Psoas muscle (tissue), 8 donors: ENCODE measurements around the gene NDUFA8. TPM values are rescaled to one million over a fixed set of nuclear protein-coding genes. Genes with fewer than 3 reads are reported as not detected.

Experiments
- ATAC-seq, 4 donors: fragments of 200-7000 bp; cut with Tn5 transposase; one replicate each; pipeline ENCODE4 v1.9.1; 2020; ENCODE audit warnings: moderate library complexity in 3 of 4, mild to moderate bottlenecking in 2 of 4
- DNase-seq, 2 donors: peaks; one replicate each; pipeline ENCODE4 v3.0.0-alpha.2; 2020
- H3K27ac ChIP-seq: fragments of 200-600 bp; one replicate; pipeline ENCODE4 v1.8.0; 2022
- H3K27me3 ChIP-seq, 3 donors: fragments of 200-600 bp in 1 of 3; one replicate each; pipeline versions ENCODE4 v1.6.1 to v1.8.0; 2013 to 2022; ENCODE audit warnings: low read length in 2 of 3, mild to moderate bottlenecking in 2 of 3, moderate library complexity in 1 of 3; ENCODE audit not compliant: insufficient read depth in 3 of 3
- H3K36me3 ChIP-seq, 2 donors: fragments of 200-600 bp in 1 of 2; one replicate each; pipeline versions ENCODE4 v1.6.1 to v1.8.0; 2013 to 2022; ENCODE audit warnings: low read depth in 1 of 2, mild to moderate bottlenecking in 1 of 2, moderate library complexity in 1 of 2; ENCODE audit not compliant: insufficient read depth in 1 of 2
- H3K4me1 ChIP-seq: fragments of 200-600 bp; one replicate; pipeline ENCODE4 v1.8.0; 2022
- H3K4me3 ChIP-seq: fragments of 200-600 bp; one replicate; pipeline ENCODE4 v1.8.0; 2022; ENCODE audit warnings: mild to moderate bottlenecking
- H3K9me3 ChIP-seq: fragments of 200-600 bp; one replicate; pipeline ENCODE4 v1.8.0; 2022
- WGBS, 3 donors: extraction: QIAGEN DNeasy Blood & Tissue Kit; methylation state at CpG; one replicate each; pipeline versions ENCODE4 v1.1.6 to v1.1.7; 2013; 5-methylcytosine and 5-hydroxymethylcytosine counted together
- intact Hi-C, 2 donors: fragments of 100-400 bp; cut with DNase I; formaldehyde crosslinking; loops; one replicate each; pipeline versions ENCODE4 v1.11.0 to v1.14.2; 2022
- polyA plus RNA-seq, 3 donors: library from polyadenylated mRNA; stranded (reverse); fragments of 200-250 nt; gene quantifications; one replicate each; pipeline ENCODE4 v1.2.3, GENCODE V29; 2013
- total RNA-seq, 4 donors: library from RNA; stranded (reverse); fragmentation: NEBNext Ultra II Directional in 2 of 4; extraction: Animal tissue kit (Norgen Biotek cat#: 25700) in 2 of 4; gene quantifications; one replicate each; pipeline versions ENCODE4 v1.2.1 to v1.2.4, GENCODE V29; 2021 to 2023
- TF ChIP-seq, protein P1 (sequence below): fragments of 200-600 bp; IDR thresholded peaks from one replicate; pipeline ENCODE4 v1.8.0; 2022; ENCODE audit warnings: antibody characterized with exemption
- donor health status: healthy with polysubstance abuse.
- donor health status: DM: no; HTN: no; CAD: no; lungs with moderate emphysema.
- donor health status: Bipolar disorder and iron deficiency.
- donor health status: healthy.
- donor health status: DM: yes; HTN: yes; CAD: no.
- donor health status: DM: no; HTN: no; CAD: no.
- donor health status: DM: no; HTN: no; CAD: no.
- donor health status: DM: yes; HTN: yes; CAD: no.

Gene NDUFA8
- total and polyA plus RNA-seq, 7 donors = 78.9 to 257 (median 148) TPM

DNA sequence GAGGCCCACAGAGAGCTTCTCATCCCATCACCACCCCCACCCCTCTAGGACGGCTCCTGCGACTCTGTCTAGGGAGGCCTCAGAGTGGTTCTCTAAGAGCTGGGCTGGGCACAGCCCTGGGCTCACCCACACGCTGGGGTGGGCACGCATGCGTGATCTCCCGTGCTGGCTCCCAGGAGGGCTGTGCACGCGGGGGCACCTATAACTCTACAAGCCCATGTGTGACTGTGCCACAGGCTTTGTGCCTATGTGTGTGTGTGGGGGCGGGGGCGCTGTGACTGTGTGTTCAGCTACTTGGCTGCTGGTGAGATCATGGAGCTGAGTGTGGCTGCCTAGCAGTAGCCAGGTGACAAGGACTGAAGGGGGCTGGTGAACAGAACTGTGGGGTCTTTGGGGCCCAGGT lies 32.2 kb downstream of the NDUFA8 start:
- Histone ChIP-seq H3K36me3 (no peaks in the 10 kb centered on the region), H3K27me3 (peaks cover 0 to 13% (median 0%) of the 10 kb centered on the region in 3 donors), H3K4me1 (peaks cover 13% of the 10 kb centered on the region), H3K9me3 (no peaks in the 10 kb centered on the region), H3K4me3 (no peak overlapping the region), H3K27ac (no peak overlapping the region)
- TF ChIP-seq, protein P1, sequence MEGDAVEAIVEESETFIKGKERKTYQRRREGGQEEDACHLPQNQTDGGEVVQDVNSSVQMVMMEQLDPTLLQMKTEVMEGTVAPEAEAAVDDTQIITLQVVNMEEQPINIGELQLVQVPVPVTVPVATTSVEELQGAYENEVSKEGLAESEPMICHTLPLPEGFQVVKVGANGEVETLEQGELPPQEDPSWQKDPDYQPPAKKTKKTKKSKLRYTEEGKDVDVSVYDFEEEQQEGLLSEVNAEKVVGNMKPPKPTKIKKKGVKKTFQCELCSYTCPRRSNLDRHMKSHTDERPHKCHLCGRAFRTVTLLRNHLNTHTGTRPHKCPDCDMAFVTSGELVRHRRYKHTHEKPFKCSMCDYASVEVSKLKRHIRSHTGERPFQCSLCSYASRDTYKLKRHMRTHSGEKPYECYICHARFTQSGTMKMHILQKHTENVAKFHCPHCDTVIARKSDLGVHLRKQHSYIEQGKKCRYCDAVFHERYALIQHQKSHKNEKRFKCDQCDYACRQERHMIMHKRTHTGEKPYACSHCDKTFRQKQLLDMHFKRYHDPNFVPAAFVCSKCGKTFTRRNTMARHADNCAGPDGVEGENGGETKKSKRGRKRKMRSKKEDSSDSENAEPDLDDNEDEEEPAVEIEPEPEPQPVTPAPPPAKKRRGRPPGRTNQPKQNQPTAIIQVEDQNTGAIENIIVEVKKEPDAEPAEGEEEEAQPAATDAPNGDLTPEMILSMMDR = no peak
- 75 to 82% (median 81%) methylated on average over 9 to 10 of the region's 10 CpGs for WGBS, 3 donors
- intact Hi-C loops = loop anchor here (5.0 to 10.0 kb wide), 4 partner anchors 95 to 687 kb away; partner anchors contain the start of gene OR1K1 (in 1 of the 2)
- no peak for ATAC-seq
- no peak for DNase-seq

DNA sequence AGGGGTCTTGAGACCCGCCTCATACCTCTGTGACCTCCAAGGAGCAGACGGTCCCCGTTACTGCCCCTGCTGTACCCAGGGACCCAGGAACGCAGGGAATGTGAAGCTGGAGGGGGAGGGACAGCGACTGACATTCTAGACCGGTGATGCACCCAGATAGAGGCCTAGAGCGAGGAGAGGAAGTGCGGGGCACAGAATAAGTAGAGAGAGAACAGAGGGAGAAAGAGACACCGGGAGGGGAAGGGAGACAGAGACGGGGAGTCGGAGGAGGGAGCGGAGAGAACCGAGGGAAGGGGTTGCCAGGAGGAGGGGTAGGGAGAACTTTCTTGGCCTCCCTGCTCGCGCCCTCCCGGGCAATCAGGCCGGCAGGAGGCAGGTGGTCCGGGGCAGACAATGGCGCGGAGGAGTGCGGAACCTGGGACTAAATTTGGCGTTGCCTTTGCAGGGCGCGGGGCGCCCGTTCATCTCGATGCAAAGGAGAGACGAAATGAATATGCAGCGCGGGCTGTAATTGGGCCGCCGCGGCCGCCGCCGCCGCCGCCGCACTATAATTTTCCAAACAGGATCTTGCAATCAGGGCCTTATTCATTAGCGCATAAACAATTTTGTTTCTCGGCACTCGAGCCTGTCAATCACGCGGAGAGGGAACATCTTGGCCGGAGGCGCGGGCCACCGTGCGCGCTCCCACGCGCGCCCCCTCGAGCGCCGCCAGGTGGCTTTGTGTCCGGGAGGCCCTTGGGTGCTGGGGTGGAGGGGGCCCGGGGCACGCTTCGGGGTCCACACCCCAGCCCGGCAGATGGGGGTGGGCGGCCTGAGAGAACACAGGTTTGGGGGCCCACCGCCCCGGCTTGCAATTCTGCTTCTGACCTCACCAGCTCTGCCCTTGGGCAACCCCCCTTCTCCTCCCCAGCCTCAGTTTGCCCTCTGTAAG lies 33.0 kb downstream of the NDUFA8 start:
- no peaks in the 10 kb centered on the region for H3K36me3 ChIP-seq
- H3K27ac ChIP-seq = no peak overlapping the region
- H3K4me3 ChIP-seq = peak overlapping the region; percentile 47
- intact Hi-C loops = loop anchor here (5.0 to 10.0 kb wide), 4 partner anchors 96 to 688 kb away; partner anchors contain the start of gene OR1K1 (in 1 of the 2)
- H3K4me1 ChIP-seq = peaks cover 11% of the 10 kb centered on the region
- ATAC-seq (no peak), DNase-seq (no peak)
- 23 to 28% (median 28%) methylated on average over 58 to 64 of the region's 64 CpGs for WGBS, 3 donors
- TF ChIP-seq, protein P1 = no peak
- no peaks in the 10 kb centered on the region for H3K9me3 ChIP-seq
- H3K27me3 ChIP-seq = peaks cover 0 to 13% (median 0%) of the 10 kb centered on the region in 3 donors

DNA sequence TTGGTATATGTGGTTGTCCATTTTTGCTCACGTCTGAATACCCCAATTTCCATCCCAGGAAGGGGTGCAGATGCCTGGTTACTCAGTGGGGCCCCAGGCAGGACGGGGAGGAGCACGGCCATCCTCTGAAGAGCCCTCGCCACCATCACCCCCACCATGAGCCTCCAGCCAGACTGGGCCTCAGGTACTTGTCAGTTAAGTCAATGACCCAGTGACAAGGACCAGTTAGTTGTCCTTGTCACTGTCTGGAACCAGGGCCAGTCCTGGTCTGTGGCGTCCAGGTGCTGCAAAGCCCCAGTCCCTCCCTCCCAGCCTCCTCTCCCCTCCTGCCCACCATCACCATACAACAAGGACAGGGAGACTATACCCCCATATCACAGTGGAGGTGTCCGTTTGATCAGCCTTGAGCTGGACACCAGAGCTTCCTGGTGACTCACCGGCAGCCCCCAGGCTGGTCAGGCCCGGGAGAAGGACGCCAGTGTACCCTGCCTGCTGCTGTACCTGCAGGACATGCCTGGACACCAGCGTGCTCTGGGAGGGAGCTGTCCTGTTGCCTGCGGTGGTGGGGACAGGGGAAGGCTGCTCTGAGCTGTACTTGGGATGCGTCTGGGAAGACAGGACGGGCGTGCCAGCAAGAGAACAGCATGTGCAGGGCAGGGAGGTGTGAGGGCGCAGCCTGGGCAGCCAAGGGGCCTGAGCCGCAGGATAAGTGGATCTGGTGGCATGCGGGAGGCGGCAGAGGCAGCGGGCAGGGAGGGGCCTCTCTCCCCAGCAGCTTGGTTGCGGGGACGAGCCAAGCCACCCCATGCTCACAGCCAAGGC lies 33.9 kb downstream of the NDUFA8 start:
- peaks cover 6% of the 10 kb centered on the region for H3K4me1 ChIP-seq
- H3K27ac ChIP-seq = no peak overlapping the region
- H3K4me3 ChIP-seq = peak overlapping the region; percentile 47
- no peaks in the 10 kb centered on the region for H3K36me3 ChIP-seq
- intact Hi-C loops = loop anchor here (1.0 to 10.0 kb wide), 6 partner anchors 97 to 689 kb away; partner anchors contain the start of gene OR1K1 (in 1 of the 2)
- H3K9me3 ChIP-seq = no peaks in the 10 kb centered on the region
- peaks cover 0 to 13% (median 0%) of the 10 kb centered on the region in 3 donors for H3K27me3 ChIP-seq
- 60 to 62% (median 62%) methylated on average over 18 to 21 of the region's 21 CpGs for WGBS, 3 donors
- TF ChIP-seq, protein P1 = no peak
- peak in 3 of 4 donors; percentile 5 to 16 (median 11) for ATAC-seq
- no peak for DNase-seq

DNA sequence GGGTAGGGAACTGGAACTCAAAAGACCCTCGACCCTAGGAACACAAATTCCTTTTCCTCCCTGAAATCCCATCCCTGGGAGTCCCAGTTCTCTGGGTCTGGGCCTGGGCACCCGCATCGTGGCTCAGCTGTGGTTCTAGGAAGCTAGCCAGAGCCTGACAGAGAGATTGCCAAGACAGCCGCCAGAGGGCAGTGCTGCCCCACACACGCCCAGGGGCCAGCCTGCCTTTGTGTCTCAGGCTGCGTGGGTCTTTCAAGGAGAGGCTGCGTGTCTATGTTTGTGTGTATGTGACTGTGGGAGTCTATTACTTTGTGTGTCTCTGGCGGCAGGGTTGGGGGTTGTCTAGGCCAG lies 34.4 kb downstream of the NDUFA8 start:
- DNase-seq (peak; percentile 82 to 88), ATAC-seq (peak; percentile 82 to 93 (median 88))
- intact Hi-C loops = loop anchor here (1.0 to 10.0 kb wide), 6 partner anchors 97 to 690 kb away; partner anchors contain the start of gene OR1K1 (in 1 of the 2)
- Histone ChIP-seq H3K27me3 (peaks cover 0 to 13% (median 0%) of the 10 kb centered on the region in 3 donors), H3K27ac (no peak overlapping the region), H3K36me3 (no peaks in the 10 kb centered on the region), H3K4me3 (no peak overlapping the region), H3K9me3 (no peaks in the 10 kb centered on the region), H3K4me1 (peaks cover 6% of the 10 kb centered on the region)
- TF ChIP-seq, protein P1 = peak; percentile 96
- 1 to 2% (median 1%) methylated on average over 8 of the region's 8 CpGs for WGBS, 3 donors
